Measurements from ENCODE around the gene AUP1. TPM values are rescaled to one million over a fixed set of nuclear protein-coding genes. Genes with fewer than 3 reads are reported as not detected.

AUP1 gene
- total and polyA plus RNA-seq, 2 donors (not counting 3 experiments of a cell fraction or from before 2014, with no cell fraction given): 103 to 187 TPM

GRCh38 chr2:74482801-74483674, 46.5 kb downstream of the AUP1 start, which contains the start of the genes CCDC142 and TTC31:
Gene CCDC142 (minus strand): TSS chr2:74482998. CDS start chr2:74482837, 161 bp downstream.
Gene TTC31 (plus strand): TSS chr2:74483081. CDS start chr2:74483096, 15 bp downstream.
- BruUV-seq (replicated peaks): TSS peak; percentile 74
- peak within 1 kb of the TSS; percentile 36 for H3K27ac ChIP-seq (ENCODE audit: insufficient read depth, low read depth, low read length)
- peaks cover 13% of the 10 kb centered on the region for H3K4me1 ChIP-seq (ENCODE audit: control insufficient read depth, extremely low read depth, insufficient read depth, low read length)
- DNase-seq (ENCODE audit: low read depth, low spot score) (peak; percentile 97), FAIRE-seq (peak; percentile 99)
- intact Hi-C loops (cut with micrococcal nuclease) (loop anchor here (1.0 kb wide), 9 partner anchors 11 to 104 kb away; partner anchors contain the start of genes AUP1, HTRA2, INO80B and MRPL53), dilution Hi-C loops (cut with MboI; ENCODE audit: extremely low pct_ligation_motif_present, low sequenced_read_pairs) (no loop called here)
- ChIA-PET CTCF (interaction anchor here (0.8 to 5.6 kb wide), 19 partner anchors 10 to 233 kb away, joined by 3 to 82 read pairs (median 6); partner anchors contain the start of genes AUP1, DQX1, HTRA2 and INO80B), POLR2A (interaction anchor here (0.6 to 0.7 kb wide), 2 partner anchors 10 to 707 kb away, joined by 3 to 19 read pairs; partner anchors contain the start of gene MRPL53)
- H3K4me3 ChIP-seq (replicated peaks in 1 of 3; ENCODE audit: insufficient read depth in 1 of 3, low read depth in 1 of 3, low read length in 3 of 3): peak within 1 kb of the TSS; percentile 6 to 79 (median 66)
- H3K4me2 ChIP-seq (ENCODE audit: insufficient read depth, low read length): peak within 1 kb of the TSS; percentile 68
- H2AFZ ChIP-seq (ENCODE audit: low read depth, low read length): peak within 1 kb of the TSS; percentile 93
- no peaks in the 10 kb centered on the region for H3K27me3 ChIP-seq (ENCODE audit: control insufficient read depth in 2 of 2, insufficient read depth in 2 of 2, low read length in 2 of 2)
- H3K9ac ChIP-seq (replicated peaks; ENCODE audit: extremely low read depth, insufficient read depth, low read length): peak within 1 kb of the TSS; percentile 68
- TF ChIP-seq POLR2A (IDR thresholded peaks at IDR 0.05; ENCODE audit: low read depth, low read length) (peak; percentile 55), FOS (IDR thresholded peaks at IDR 0.05; ENCODE audit: borderline replicate concordance, insufficient read depth, low read length) (no peak)
- TF ChIP-seq, protein P1, sequence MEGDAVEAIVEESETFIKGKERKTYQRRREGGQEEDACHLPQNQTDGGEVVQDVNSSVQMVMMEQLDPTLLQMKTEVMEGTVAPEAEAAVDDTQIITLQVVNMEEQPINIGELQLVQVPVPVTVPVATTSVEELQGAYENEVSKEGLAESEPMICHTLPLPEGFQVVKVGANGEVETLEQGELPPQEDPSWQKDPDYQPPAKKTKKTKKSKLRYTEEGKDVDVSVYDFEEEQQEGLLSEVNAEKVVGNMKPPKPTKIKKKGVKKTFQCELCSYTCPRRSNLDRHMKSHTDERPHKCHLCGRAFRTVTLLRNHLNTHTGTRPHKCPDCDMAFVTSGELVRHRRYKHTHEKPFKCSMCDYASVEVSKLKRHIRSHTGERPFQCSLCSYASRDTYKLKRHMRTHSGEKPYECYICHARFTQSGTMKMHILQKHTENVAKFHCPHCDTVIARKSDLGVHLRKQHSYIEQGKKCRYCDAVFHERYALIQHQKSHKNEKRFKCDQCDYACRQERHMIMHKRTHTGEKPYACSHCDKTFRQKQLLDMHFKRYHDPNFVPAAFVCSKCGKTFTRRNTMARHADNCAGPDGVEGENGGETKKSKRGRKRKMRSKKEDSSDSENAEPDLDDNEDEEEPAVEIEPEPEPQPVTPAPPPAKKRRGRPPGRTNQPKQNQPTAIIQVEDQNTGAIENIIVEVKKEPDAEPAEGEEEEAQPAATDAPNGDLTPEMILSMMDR (IDR thresholded peaks at IDR 0.05; ENCODE audit: extremely low read depth in 1 of 2, insufficient read depth in 1 of 2, low read depth in 1 of 2, low read length in 2 of 2): peak; percentile 89 to 93
- no peaks in the 10 kb centered on the region for H4K20me1 ChIP-seq (replicated peaks; ENCODE audit: control insufficient read depth, extremely low read depth, insufficient read depth, low read length)
- H3K9me3 ChIP-seq (replicated peaks; ENCODE audit: control insufficient read depth, insufficient read depth, low read length): no peaks in the 10 kb centered on the region
- H3K79me2 ChIP-seq (ENCODE audit: control insufficient read depth, insufficient read depth, low read length): peaks cover 16% of the 10 kb centered on the region
- H3K36me3 ChIP-seq (ENCODE audit: control insufficient read depth in 2 of 2, extremely low read depth in 1 of 2, insufficient read depth in 2 of 2, low read length in 2 of 2): peaks cover 0 to 3% of the 10 kb centered on the region in 2 experiments
- no peaks in the 10 kb centered on the region for H3K9me1 ChIP-seq (replicated peaks; ENCODE audit: control insufficient read depth, extremely low read depth, insufficient read depth, low read length)

All from endothelial cell of umbilical vein (primary cell).